ENCODE results near the gene PLA2G10.
"Not testable (repeated sequence)": the region's sequence is repeated elsewhere in the genome, so short reads cannot be mapped to it uniquely, and the experiment has no call there.

PLA2G10 gene, protein sequence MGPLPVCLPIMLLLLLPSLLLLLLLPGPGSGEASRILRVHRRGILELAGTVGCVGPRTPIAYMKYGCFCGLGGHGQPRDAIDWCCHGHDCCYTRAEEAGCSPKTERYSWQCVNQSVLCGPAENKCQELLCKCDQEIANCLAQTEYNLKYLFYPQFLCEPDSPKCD

DNA sequence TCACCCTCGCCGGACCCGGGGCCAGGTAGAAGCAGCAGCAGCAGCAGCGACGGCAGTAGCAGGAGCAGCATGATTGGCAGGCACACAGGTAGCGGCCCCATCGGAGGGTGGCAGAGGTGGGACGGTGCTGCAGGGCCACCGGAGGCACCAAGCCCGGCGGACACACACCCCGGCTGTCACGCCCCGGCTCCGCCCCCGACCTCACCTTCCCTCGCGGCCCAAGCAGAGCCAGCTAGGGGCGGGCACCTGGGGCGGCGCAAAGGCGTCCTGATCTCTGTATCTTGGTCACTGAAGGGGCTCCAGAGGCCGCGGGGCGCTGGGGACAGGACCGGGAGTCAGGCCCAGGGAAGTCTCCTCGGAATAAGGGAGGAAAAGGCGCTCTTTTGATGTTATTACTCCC is at the start of gene PLA2G10:
Gene PLA2G10, minus strand, starts transcription at position 180 of the 400 bp plus-strand sequence. Its CDS starts 79 bp downstream, at position 101.
- H3K9me3 ChIP-seq (ENCODE audit: control insufficient read depth in 1 of 2, low read length in 2 of 2); H3K27me3 ChIP-seq (ENCODE audit: low read depth, low read length); H3K36me3 ChIP-seq (ENCODE audit: control insufficient read depth in 1 of 2, insufficient read depth in 2 of 2, low read length in 2 of 2); H3K27ac ChIP-seq (ENCODE audit: low read length); H3K4me3 ChIP-seq (ENCODE audit: low read depth in 1 of 2, low read length in 2 of 2); H3K4me1 ChIP-seq (ENCODE audit: control insufficient read depth in 1 of 2, insufficient read depth in 2 of 2, low read length in 2 of 2): not testable (repeated sequence)

DNA sequence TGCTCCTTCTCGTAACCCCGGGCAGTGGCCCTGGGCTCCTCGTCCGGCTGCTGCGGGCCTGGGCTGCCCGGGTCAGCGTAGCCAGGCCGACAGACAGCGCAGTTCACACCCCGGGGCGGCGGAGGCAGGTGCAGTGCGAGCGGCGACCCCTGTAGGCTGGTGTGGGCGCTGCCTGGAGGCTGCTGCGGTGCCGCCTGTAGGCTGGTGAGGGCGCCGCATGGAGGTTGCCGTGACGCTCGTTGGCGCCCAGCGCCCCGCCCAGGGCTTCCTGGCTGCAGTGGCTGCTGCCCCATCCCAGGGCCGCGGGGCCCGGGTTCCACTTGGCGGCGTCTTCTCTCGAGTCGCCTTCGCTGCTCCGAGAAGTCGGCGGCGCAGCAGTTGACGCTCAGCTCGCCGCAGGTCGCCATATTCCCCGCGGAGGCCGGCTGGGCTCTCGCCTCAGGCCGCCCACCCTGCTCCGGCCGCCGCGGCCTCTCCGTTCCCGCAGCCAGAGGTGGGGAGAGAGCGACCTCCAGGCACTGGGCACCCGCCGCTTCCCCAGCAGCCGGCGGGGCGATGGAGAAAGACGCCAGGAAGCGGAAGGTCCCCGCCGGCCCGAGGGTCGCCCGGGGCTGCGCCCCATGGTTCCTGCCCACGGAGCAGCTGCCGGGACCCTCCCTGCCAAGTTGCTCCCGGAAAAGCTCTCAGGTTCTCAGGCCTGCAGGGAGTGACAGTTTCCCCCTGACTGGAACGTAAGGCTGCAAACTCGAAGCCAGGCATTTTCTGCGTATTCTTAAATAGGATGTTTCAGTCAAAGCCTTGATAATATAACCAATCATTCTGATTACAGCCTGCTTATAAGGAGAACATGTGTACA is 48.4 kb upstream of the PLA2G10 start, which contains the start of gene NPIPA2:
Gene NPIPA2, plus strand, starts transcription at position 261 of the 856 bp plus-strand sequence. CDS start 5,533 bp downstream, outside the sequence.
- H3K9me3 ChIP-seq (ENCODE audit: control insufficient read depth in 1 of 2, low read length in 2 of 2); H3K4me3 ChIP-seq (ENCODE audit: low read depth in 1 of 2, low read length in 2 of 2); H3K36me3 ChIP-seq (ENCODE audit: control insufficient read depth in 1 of 2, insufficient read depth in 2 of 2, low read length in 2 of 2); H3K27me3 ChIP-seq (ENCODE audit: low read depth, low read length); H3K27ac ChIP-seq (ENCODE audit: low read length); H3K4me1 ChIP-seq (ENCODE audit: control insufficient read depth in 1 of 2, insufficient read depth in 2 of 2, low read length in 2 of 2): not testable (repeated sequence)

DNA sequence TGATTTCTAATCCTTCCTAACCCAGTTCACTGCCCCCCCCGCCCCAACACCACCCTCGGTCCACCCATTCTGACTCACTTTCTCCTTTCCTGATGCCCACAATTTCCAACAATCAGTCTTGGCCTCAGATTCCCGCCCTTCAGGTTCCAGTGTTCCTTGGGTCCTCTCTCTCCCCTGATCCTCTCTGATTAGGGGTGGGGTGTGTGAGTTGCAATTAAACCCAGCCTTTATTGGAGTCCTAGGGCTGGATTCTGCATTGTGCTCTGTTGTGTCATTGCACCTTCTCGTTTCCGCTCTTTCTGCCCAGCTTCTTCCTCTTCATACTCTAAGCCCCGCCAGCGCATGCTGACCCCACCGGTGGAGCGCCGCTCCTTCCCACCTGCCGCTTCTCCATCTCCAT is 47.7 kb upstream of the PLA2G10 start:
- not testable (repeated sequence) for H3K9me3 ChIP-seq (ENCODE audit: control insufficient read depth in 1 of 2, low read length in 2 of 2); H3K27ac ChIP-seq (ENCODE audit: low read length); H3K4me3 ChIP-seq (ENCODE audit: low read depth in 1 of 2, low read length in 2 of 2); H3K4me1 ChIP-seq (ENCODE audit: control insufficient read depth in 1 of 2, insufficient read depth in 2 of 2, low read length in 2 of 2); H3K27me3 ChIP-seq (ENCODE audit: low read depth, low read length); H3K36me3 ChIP-seq (ENCODE audit: control insufficient read depth in 1 of 2, insufficient read depth in 2 of 2, low read length in 2 of 2)

DNA sequence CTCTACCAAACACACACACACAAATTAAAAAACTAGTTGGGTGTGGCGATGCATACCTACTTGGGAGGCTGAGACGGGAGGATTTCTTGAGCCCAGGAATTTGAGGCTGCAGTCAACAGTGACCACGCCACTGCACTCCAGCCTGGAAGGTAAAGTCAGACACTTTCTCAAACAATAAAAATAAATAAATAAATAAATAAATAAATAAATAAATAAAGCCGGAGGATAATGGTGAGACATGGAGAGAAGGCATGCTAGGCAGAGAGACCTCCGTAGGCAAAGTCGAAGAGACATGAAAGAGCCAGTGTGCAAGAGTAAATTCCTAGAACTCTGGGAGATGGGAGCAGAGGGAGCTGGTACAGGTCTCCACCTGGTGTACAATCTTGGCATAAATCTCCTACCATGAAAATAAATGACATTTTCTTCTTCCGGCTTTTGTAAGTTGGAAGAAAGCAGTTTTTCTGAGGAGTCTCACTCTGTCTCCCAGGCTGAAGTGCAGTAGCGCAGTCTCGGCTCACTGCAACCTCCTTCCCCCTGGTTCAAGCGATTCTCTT is 46.8 kb upstream of the PLA2G10 start:
- H3K4me3 ChIP-seq (ENCODE audit: low read depth in 1 of 2, low read length in 2 of 2); H3K27me3 ChIP-seq (ENCODE audit: low read depth, low read length); H3K27ac ChIP-seq (ENCODE audit: low read length); H3K9me3 ChIP-seq (ENCODE audit: control insufficient read depth in 1 of 2, low read length in 2 of 2); H3K4me1 ChIP-seq (ENCODE audit: control insufficient read depth in 1 of 2, insufficient read depth in 2 of 2, low read length in 2 of 2); H3K36me3 ChIP-seq (ENCODE audit: control insufficient read depth in 1 of 2, insufficient read depth in 2 of 2, low read length in 2 of 2): not testable (repeated sequence)

DNA sequence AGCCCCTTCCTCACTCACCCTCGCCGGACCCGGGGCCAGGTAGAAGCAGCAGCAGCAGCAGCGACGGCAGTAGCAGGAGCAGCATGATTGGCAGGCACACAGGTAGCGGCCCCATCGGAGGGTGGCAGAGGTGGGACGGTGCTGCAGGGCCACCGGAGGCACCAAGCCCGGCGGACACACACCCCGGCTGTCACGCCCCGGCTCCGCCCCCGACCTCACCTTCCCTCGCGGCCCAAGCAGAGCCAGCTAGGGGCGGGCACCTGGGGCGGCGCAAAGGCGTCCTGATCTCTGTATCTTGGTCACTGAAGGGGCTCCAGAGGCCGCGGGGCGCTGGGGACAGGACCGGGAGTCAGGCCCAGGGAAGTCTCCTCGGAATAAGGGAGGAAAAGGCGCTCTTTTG is 39.1 kb upstream of the PLA2G10 start:
- H3K27me3 ChIP-seq (ENCODE audit: low read depth, low read length) = not testable (repeated sequence)

DNA sequence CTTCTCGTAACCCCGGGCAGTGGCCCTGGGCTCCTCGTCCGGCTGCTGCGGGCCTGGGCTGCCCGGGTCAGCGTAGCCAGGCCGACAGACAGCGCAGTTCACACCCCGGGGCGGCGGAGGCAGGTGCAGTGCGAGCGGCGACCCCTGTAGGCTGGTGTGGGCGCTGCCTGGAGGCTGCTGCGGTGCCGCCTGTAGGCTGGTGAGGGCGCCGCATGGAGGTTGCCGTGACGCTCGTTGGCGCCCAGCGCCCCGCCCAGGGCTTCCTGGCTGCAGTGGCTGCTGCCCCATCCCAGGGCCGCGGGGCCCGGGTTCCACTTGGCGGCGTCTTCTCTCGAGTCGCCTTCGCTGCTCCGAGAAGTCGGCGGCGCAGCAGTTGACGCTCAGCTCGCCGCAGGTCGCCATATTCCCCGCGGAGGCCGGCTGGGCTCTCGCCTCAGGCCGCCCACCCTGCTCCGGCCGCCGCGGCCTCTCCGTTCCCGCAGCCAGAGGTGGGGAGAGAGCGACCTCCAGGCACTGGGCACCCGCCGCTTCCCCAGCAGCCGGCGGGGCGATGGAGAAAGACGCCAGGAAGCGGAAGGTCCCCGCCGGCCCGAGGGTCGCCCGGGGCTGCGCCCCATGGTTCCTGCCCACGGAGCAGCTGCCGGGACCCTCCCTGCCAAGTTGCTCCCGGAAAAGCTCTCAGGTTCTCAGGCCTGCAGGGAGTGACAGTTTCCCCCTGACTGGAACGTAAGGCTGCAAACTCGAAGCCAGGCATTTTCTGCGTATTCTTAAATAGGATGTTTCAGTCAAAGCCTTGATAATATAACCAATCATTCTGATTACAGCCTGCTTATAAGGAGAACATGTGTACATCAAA is 9.3 kb upstream of the PLA2G10 start, which contains the start of gene NPIPA3:
Gene NPIPA3, plus strand, starts transcription at position 256 of the 856 bp plus-strand sequence. CDS start 5,533 bp downstream, outside the sequence.
- not testable (repeated sequence) for H3K9me3 ChIP-seq (ENCODE audit: control insufficient read depth in 1 of 2, low read length in 2 of 2); H3K4me3 ChIP-seq (ENCODE audit: low read depth in 1 of 2, low read length in 2 of 2); H3K27me3 ChIP-seq (ENCODE audit: low read depth, low read length); H3K4me1 ChIP-seq (ENCODE audit: control insufficient read depth in 1 of 2, insufficient read depth in 2 of 2, low read length in 2 of 2); H3K36me3 ChIP-seq (ENCODE audit: control insufficient read depth in 1 of 2, insufficient read depth in 2 of 2, low read length in 2 of 2); H3K27ac ChIP-seq (ENCODE audit: low read length)

More for the DNA sequence above, 39.1 kb upstream of the PLA2G10 start:
- H3K9me3 ChIP-seq (ENCODE audit: control insufficient read depth in 1 of 2, low read length in 2 of 2); H3K27ac ChIP-seq (ENCODE audit: low read length); H3K36me3 ChIP-seq (ENCODE audit: control insufficient read depth in 1 of 2, insufficient read depth in 2 of 2, low read length in 2 of 2); H3K4me1 ChIP-seq (ENCODE audit: control insufficient read depth in 1 of 2, insufficient read depth in 2 of 2, low read length in 2 of 2); H3K4me3 ChIP-seq (ENCODE audit: low read depth in 1 of 2, low read length in 2 of 2): not testable (repeated sequence)

DNA sequence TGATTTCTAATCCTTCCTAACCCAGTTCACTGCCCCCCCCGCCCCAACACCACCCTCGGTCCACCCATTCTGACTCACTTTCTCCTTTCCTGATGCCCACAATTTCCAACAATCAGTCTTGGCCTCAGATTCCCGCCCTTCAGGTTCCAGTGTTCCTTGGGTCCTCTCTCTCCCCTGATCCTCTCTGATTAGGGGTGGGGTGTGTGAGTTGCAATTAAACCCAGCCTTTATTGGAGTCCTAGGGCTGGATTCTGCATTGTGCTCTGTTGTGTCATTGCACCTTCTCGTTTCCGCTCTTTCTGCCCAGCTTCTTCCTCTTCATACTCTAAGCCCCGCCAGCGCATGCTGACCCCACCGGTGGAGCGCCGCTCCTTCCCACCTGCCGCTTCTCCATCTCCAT is 8.6 kb upstream of the PLA2G10 start:
- not testable (repeated sequence) for H3K4me1 ChIP-seq (ENCODE audit: control insufficient read depth in 1 of 2, insufficient read depth in 2 of 2, low read length in 2 of 2); H3K9me3 ChIP-seq (ENCODE audit: control insufficient read depth in 1 of 2, low read length in 2 of 2); H3K4me3 ChIP-seq (ENCODE audit: low read depth in 1 of 2, low read length in 2 of 2)

DNA sequence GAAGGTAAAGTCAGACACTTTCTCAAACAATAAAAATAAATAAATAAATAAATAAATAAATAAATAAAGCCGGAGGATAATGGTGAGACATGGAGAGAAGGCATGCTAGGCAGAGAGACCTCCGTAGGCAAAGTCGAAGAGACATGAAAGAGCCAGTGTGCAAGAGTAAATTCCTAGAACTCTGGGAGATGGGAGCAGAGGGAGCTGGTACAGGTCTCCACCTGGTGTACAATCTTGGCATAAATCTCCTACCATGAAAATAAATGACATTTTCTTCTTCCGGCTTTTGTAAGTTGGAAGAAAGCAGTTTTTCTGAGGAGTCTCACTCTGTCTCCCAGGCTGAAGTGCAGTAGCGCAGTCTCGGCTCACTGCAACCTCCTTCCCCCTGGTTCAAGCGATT is 7.8 kb upstream of the PLA2G10 start:
- H3K4me1 ChIP-seq (ENCODE audit: control insufficient read depth in 1 of 2, insufficient read depth in 2 of 2, low read length in 2 of 2); H3K36me3 ChIP-seq (ENCODE audit: control insufficient read depth in 1 of 2, insufficient read depth in 2 of 2, low read length in 2 of 2); H3K9me3 ChIP-seq (ENCODE audit: control insufficient read depth in 1 of 2, low read length in 2 of 2); H3K27me3 ChIP-seq (ENCODE audit: low read depth, low read length); H3K4me3 ChIP-seq (ENCODE audit: low read depth in 1 of 2, low read length in 2 of 2); H3K27ac ChIP-seq (ENCODE audit: low read length): not testable (repeated sequence)

More for the DNA sequence above, 8.6 kb upstream of the PLA2G10 start:
- not testable (repeated sequence) for H3K27ac ChIP-seq (ENCODE audit: low read length); H3K27me3 ChIP-seq (ENCODE audit: low read depth, low read length); H3K36me3 ChIP-seq (ENCODE audit: control insufficient read depth in 1 of 2, insufficient read depth in 2 of 2, low read length in 2 of 2)

DNA sequence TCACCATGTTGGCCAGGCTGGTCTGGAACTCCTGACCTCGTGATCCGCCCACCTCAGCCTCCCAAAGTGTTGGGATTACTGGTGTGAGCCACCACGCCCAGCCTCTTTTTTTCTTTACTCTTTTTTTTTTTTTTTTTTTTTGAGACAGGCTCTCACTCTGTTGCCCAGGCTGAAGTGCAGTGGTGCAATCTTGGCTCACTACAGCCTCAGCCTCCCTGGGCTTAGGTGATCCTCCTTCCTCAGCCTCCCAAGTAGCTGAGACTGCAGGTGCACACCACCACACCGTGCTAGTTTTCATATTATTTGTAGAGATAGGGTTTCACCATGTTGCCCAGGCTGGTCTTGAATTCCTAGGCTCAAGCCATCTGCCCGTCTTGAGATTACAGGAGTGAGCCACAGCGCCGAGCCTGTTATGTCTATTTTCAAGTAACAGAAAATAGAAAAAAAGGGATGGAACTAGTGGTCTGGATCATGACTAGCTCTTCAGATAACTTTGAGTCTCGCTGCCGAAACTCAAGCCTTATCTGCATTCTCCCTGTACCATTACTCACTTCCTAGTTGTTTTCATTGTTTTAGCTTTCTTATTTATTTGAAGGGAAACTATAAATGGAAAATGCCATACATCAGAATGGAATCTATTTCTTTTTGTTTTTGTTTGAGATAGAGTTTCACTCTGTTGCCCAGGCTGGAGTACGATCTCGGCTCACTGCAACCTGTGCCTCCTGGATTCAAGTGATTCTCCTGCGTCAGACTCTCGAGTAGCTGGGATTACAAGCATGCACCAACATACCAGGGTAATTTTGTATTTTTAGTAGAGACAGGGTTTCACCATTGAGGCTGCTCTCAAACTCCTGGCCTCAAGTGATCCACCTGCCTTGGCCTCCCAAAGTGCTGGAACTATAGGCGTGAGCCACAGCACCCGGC is 8.0 kb downstream of the PLA2G10 start:
- H3K9me3 ChIP-seq (ENCODE audit: control insufficient read depth in 1 of 2, low read length in 2 of 2); H3K27ac ChIP-seq (ENCODE audit: low read length); H3K36me3 ChIP-seq (ENCODE audit: control insufficient read depth in 1 of 2, insufficient read depth in 2 of 2, low read length in 2 of 2); H3K4me3 ChIP-seq (ENCODE audit: low read depth in 1 of 2, low read length in 2 of 2); H3K4me1 ChIP-seq (ENCODE audit: control insufficient read depth in 1 of 2, insufficient read depth in 2 of 2, low read length in 2 of 2); H3K27me3 ChIP-seq (ENCODE audit: low read depth, low read length): not testable (repeated sequence)

DNA sequence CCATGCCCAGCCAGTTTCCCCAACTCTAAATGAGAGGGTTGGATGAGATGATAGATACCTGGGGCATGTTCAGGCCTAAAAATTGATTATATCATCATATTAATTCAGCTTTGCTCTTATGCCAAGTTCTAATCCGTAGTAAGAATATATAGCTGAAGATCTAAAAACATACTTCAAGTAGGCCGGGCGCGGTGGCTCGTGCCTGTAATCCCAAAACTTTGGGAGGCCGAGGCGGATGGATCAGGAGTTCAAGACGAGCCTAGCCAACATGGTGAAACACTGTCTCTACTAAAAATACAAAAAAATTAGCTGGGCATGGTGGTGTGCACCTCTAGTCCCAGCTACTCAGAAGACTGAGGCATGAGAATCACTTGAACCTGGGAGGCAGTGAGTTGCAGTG is 12.0 kb downstream of the PLA2G10 start:
- H3K27me3 ChIP-seq (ENCODE audit: low read depth, low read length) = no peaks in the 10 kb centered on the region
- no peaks in the 10 kb centered on the region for H3K9me3 ChIP-seq (ENCODE audit: control insufficient read depth in 1 of 2, low read length in 2 of 2)
- H3K4me3 ChIP-seq (ENCODE audit: low read depth in 1 of 2, low read length in 2 of 2) = no peak overlapping the region
- H3K36me3 ChIP-seq (ENCODE audit: control insufficient read depth in 1 of 2, insufficient read depth in 2 of 2, low read length in 2 of 2) = no peaks in the 10 kb centered on the region
- H3K27ac ChIP-seq (ENCODE audit: low read length) = no peak overlapping the region
- H3K4me1 ChIP-seq (ENCODE audit: control insufficient read depth in 1 of 2, insufficient read depth in 2 of 2, low read length in 2 of 2) = no peaks in the 10 kb centered on the region

Measured in muscle layer of duodenum (tissue), 2 donors.